Measurements from ENCODE around the gene ICE2.

GRCh38 chr15:60477164-60477563, 1.8 kb downstream of the ICE2 start:
- TF ChIP-seq, protein P1, sequence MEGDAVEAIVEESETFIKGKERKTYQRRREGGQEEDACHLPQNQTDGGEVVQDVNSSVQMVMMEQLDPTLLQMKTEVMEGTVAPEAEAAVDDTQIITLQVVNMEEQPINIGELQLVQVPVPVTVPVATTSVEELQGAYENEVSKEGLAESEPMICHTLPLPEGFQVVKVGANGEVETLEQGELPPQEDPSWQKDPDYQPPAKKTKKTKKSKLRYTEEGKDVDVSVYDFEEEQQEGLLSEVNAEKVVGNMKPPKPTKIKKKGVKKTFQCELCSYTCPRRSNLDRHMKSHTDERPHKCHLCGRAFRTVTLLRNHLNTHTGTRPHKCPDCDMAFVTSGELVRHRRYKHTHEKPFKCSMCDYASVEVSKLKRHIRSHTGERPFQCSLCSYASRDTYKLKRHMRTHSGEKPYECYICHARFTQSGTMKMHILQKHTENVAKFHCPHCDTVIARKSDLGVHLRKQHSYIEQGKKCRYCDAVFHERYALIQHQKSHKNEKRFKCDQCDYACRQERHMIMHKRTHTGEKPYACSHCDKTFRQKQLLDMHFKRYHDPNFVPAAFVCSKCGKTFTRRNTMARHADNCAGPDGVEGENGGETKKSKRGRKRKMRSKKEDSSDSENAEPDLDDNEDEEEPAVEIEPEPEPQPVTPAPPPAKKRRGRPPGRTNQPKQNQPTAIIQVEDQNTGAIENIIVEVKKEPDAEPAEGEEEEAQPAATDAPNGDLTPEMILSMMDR (IDR thresholded peaks at IDR 0.05; ENCODE audit: low read length), result no peak
- TF ChIP-seq EZH2 (optimal IDR thresholded peaks at IDR 0.05; ENCODE audit: low read depth, low read length), result no peak
- TF ChIP-seq EZH2phosphoT487 (IDR thresholded peaks at IDR 0.05; ENCODE audit: low read length), result no peak
